Gastrocnemius medialis (tissue), 4 donors: ENCODE data around the gene TIFAB.
"Not testable (repeated sequence)": the region's sequence is repeated elsewhere in the genome, so short reads cannot be mapped to it uniquely, and the experiment has no call there.

Experiments used
- CTCF ChIP-seq, 5 experiments: fragments of 450-650 bp in 3 of 5; fragments of 200-600 bp in 2 of 5; sonication (generic) in 2 of 5; IDR thresholded peaks in 4 of 5; conservative IDR thresholded peaks in 1 of 5; 1 replicate in 4 of 5; 2 replicates in 1 of 5; pipeline ENCODE4 v1.5.1; 2016 to 2019; ENCODE audit warnings: antibody characterized with exemption in 5 of 5, mild to moderate bottlenecking in 3 of 5, moderate library complexity in 3 of 5
- POLR2A ChIP-seq, 2 donors: fragments of 450-650 bp; IDR thresholded peaks; one replicate each; pipeline ENCODE4 v1.6.1; 2017; ENCODE audit warnings: antibody characterized with exemption in 2 of 2, mild to moderate bottlenecking in 2 of 2, moderate library complexity in 2 of 2

GRCh38 chr5:135495531-135495930 is 43.4 kb upstream of the TIFAB start:
- not testable (repeated sequence) for TF ChIP-seq CTCF (IDR thresholded peaks at IDR 0.05 in 4 of 5, conservative IDR thresholded peaks at IDR 0.05 in 1 of 5); POLR2A (IDR thresholded peaks at IDR 0.05)
